T-helper 2 cell (primary cell): Measurements from ENCODE around the gene PAM.
A peak's percentile ranks its signal among the peaks of the same experiment; 100 is the strongest.
"Not testable (repeated sequence)": the region's sequence is repeated elsewhere in the genome, so short reads cannot be mapped to it uniquely, and the experiment has no call there.

Experiments
- DNase-seq, 5 experiments: peaks; one replicate each; pipeline versions ENCODE4 v3.0.0 to v3.0.0-alpha.2; 2012 to 2022

Gene PAM

DNA sequence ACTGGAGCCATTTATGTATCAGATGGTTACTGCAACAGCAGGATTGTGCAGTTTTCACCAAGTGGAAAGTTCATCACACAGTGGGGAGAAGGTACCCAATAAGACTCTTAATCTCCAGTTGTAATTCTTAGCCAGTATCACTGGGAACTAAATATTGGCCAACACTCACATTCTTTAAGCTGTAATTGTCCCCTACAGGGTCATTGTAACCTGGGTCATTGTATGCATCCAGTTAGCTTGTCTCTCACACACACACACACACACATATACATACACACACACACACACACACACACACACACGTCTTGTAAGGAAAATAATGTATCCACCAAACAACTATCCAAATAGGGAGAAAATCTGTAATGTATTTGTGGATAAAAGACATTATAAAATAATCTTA, 251.8 kb downstream of the PAM start:
- DNase-seq: no peak

DNA sequence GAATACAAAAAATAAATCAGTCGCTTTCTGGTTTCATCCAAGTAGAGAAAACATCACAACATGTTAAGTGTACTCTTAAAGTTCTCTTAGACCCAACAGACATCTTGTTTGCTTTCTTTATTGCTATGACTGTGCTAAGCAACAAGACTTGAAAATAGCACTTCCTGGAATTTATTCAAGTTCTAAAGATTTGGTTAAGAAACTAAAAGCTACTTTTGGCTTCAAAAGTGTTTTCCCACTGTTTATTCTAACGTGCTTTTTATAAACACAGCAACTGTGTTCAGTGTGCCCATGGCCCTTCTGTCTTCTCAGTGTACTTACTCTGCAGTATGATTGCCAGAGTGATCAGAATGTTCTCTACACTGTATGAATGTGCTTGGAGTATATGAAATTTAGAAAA, 255.1 kb downstream of the PAM start:
- no peak for DNase-seq

GRCh38 chr5:103013933-103014552, 258.9 kb downstream of the PAM start:
- no peak for DNase-seq

- DNase-seq: no peak
Observed at GRCh38 chr5:103014983-103015382, 259.9 kb downstream of the PAM start.

DNA sequence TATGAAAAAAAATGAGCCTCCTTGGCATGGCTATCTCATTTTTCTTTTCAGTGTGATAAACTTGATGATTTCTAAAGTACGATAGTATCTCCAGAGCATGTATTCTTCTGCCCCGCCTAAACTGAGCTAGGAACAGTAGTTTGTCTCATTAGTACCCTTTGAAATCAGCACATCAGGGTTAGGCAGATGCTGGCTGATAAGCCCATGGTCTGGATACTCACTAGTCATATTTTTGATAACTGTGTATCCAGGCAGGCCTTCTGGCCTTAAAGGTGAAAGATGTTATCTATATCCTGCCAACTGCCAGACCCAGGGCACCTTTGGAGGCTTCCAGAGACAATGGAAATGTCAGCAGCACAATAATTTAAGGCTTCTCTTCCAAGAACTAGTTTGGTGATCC, 261.1 kb downstream of the PAM start:
- no peak for DNase-seq

GRCh38 chr5:103019804-103020203, 264.7 kb downstream of the PAM start:
- DNase-seq: no peak

DNA sequence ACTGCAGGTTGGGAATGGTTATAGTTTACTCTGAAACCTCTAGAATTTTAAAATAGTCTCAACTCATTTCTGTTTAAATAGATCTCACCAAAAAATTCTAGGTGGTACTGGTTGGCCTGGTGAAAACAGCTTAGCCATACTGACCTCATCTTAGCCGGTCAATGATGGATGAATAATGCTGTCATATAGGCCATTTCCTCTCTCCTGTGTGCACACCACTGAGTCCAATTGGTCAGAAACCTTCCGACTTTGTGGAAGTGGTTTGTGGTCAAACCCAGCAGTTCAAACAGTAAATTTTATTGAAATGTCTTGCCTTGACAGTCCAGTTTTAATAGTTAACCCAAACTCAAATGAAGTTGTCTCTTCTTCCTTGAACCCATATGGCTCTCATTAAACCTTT, 266.2 kb downstream of the PAM start:
- no peak for DNase-seq

GRCh38 chr5:103027267-103027666, 272.2 kb downstream of the PAM start:
- no peak for DNase-seq

GRCh38 chr5:103031607-103032006, 276.5 kb downstream of the PAM start:
- DNase-seq: no peak

GRCh38 chr5:103033696-103034095, 278.6 kb downstream of the PAM start:
- no peak for DNase-seq

DNA sequence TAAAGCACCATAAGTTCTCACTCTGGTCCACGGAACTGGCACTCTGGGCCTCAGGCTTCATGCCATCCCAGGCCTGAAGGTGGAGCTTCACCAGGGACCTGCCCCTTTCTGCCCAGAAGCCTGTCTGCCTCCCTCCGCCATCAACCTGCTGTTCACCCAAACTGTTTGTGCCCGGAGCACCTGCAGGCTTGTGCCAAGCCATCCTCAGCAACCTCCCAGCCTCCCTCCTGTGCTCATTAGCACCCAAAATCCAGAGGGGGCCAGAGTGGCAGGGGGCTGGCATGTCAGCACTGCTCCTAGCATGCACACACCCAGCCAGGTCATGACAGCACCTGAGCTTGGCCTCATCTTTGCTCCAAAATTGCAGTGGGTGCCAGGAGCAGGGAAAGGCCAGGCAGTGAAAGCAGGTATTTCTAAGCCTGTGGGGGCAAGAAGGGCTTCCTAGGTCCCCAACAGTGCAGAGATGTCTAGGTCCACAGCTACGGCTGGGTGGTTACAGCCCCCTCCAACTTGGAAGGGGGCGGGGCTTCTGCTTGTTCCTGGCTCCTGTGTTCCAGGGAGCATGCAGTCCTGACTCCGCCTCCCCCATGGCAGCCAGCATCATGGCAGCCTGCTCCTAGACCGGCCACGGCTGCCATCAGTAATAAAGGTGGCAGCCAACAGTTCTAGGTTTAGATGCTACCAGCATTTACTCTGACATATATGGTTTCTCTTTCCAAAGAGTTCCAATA, 279.7 kb downstream of the PAM start:
- no peak for DNase-seq

DNA sequence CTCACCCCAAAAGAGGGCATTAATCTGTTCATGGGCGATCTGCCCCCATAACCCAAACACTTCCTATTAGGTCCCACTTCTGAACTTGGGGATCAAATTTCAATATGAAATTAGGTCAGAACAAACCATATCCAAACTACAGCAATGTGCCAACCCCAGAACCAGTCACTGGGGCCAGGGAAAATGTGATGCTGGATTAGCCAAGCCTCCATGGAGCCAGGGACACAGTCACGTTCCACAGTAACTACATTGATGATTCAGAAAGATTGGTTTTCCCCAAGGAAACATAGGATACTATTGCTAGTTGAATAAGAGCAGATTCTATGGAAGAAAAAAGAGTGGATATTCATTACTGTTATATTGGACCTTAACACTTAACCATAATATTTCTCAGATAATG, 280.6 kb downstream of the PAM start:
- no peak for DNase-seq

DNA sequence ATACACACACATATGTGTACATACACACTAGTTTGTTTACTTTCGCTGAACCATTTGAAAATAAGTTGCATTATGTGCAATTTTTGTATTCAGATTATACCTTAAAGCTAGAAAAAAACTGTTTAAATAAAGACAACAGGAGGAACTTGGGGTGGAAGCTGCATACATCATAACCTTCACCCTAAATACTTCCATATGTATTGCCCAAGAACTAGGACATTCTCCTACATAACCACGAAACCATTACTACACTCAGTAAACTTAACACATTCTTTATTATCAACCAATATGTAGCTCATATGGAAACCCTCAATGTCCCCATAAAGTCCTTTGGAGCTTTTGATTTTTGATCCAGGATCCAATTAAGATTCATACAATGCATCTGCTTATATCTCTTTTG, 281.5 kb downstream of the PAM start:
- no peak for DNase-seq

DNA sequence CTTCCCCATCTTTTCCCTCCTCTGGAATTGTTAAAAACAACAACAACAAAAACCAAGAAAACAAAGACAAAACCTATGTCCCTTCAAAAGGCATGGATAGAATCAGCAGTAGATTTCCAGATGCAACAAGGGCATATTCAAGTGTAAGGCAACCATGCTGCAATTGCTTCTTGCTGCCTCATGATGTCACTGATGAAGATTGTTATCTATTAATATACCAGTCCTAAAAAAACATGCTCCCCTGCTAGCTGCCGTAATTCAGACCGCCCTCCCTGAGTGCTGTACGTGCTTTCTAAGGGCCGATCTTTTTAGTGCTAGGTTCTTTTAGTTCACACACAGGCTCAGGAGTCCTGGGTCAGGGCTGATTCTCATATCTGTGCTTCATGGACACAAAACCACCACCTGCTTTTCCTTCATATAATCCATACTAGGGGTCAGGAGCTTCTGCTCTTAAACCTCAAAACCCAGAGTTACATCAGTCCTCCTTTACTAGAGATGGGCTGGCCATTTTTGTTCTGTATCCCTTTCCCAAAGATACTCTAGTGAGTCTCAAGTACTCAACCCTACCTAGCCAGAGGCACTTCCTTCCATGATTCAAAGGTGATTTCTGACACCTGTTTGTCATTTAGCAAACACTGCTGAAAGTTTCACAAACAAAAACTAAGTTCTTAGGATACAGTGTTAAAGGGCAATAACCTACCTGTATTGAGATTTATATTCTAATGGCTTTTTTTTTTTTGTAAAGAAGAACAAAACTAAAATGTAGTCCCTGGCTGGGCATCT, 282.8 kb downstream of the PAM start:
- DNase-seq: no peak

GRCh38 chr5:103041071-103041676, 286.1 kb downstream of the PAM start:
- peak in 2 of 5 experiments; percentile 2 to 29 for DNase-seq

DNA sequence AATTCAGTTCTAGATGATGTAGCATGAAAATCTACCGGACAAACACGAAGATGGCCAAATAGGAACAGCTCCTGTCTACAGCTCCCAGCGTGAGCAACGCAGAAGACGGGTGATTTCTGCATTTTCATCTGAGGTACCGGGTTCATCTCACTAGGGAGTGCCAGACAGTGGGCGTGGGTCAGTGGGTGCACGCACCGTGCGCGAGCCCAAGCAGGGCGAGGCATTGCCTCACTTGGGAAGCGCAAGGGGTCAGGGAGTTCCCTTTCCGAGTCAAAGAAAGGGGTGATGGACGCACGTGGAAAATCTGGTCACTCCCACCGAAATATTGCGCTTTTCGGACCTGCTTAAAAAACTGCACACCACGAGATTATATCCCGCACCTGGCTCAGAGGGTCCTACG, 291.6 kb downstream of the PAM start:
- DNase-seq: not testable (repeated sequence)

GRCh38 chr5:103057208-103058130, 302.4 kb downstream of the PAM start:
- no peak for DNase-seq

- no peak for DNase-seq
Observed at GRCh38 chr5:103059525-103059924, 304.4 kb downstream of the PAM start.

- DNase-seq: no peak
Observed at GRCh38 chr5:103060424-103060954, 305.4 kb downstream of the PAM start.

GRCh38 chr5:103066326-103066725, 311.2 kb downstream of the PAM start:
- peak in 1 of 5 experiments; percentile 17 for DNase-seq

GRCh38 chr5:103073500-103073899, 318.4 kb downstream of the PAM start:
- DNase-seq: not testable (repeated sequence)

DNA sequence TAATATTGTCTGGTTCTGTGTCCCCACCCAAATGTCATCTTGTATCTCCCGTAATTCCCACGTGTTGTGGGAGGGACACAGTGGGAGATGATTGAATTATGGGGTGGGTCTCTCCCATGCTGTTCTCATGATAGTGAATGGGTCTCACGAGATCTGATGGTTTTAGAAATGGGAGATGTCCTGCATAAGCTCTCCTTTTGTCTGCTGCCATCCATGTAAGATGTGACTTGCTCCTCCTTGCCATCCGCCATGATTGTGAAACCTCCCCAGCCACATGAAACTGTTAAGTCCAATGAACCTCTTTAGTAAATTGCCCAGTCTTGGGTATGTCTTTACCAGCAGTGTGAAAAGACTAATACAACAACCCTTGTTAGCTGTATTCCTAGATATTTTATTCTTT, 320.3 kb downstream of the PAM start:
- DNase-seq: no peak
